ENCODE results near the gene BMP7.
"Not testable (repeated sequence)": the region's sequence is repeated elsewhere in the genome, so short reads cannot be mapped to it uniquely, and the experiment has no call there.

BMP7 gene

GRCh38 chr20:57173041-57173440, 93.4 kb downstream of the BMP7 start:
- no peak for DNase-seq (ENCODE audit: low read depth, low spot score)

GRCh38 chr20:57170343-57170742, 96.1 kb downstream of the BMP7 start:
- no peak for DNase-seq (ENCODE audit: low read depth, low spot score)

- DNase-seq (ENCODE audit: low read depth, low spot score), result no peak
Observed at GRCh38 chr20:57169162-57169561, 97.3 kb downstream of the BMP7 start.

- no peak for DNase-seq (ENCODE audit: low read depth, low spot score)
Observed at GRCh38 chr20:57167971-57168701, 98.3 kb downstream of the BMP7 start.

- no peak for DNase-seq (ENCODE audit: low read depth, low spot score)
Observed at GRCh38 chr20:57167292-57167655, 99.2 kb downstream of the BMP7 start.

- no peak for DNase-seq (ENCODE audit: low read depth, low spot score)
Observed at GRCh38 chr20:57166568-57167291, 99.7 kb downstream of the BMP7 start.

GRCh38 chr20:57165427-57166004, 100.9 kb downstream of the BMP7 start:
- no peak for DNase-seq (ENCODE audit: low read depth, low spot score)

GRCh38 chr20:57164872-57165271, 101.6 kb downstream of the BMP7 start:
- DNase-seq (ENCODE audit: low read depth, low spot score), result no peak

- no peak for DNase-seq (ENCODE audit: low read depth, low spot score)
Observed at GRCh38 chr20:57163041-57163440, 103.4 kb downstream of the BMP7 start.

- DNase-seq (ENCODE audit: low read depth, low spot score), result no peak
Observed at GRCh38 chr20:57162362-57162652, 104.1 kb downstream of the BMP7 start.

- no peak for DNase-seq (ENCODE audit: low read depth, low spot score)
Observed at GRCh38 chr20:57161478-57162361, 104.7 kb downstream of the BMP7 start.

GRCh38 chr20:57160985-57161384, 105.5 kb downstream of the BMP7 start:
- no peak for DNase-seq (ENCODE audit: low read depth, low spot score)

GRCh38 chr20:57159945-57160610, 106.4 kb downstream of the BMP7 start:
- DNase-seq (ENCODE audit: low read depth, low spot score), result no peak

- DNase-seq (ENCODE audit: low read depth, low spot score), result no peak
Observed at GRCh38 chr20:57159193-57159851, 107.1 kb downstream of the BMP7 start.

GRCh38 chr20:57158474-57158873, 108.0 kb downstream of the BMP7 start:
- no peak for DNase-seq (ENCODE audit: low read depth, low spot score)

- DNase-seq (ENCODE audit: low read depth, low spot score), result not testable (repeated sequence)
Observed at GRCh38 chr20:57157787-57158186, 108.7 kb downstream of the BMP7 start.

GRCh38 chr20:57157106-57157691, 109.2 kb downstream of the BMP7 start:
- no peak for DNase-seq (ENCODE audit: low read depth, low spot score)

GRCh38 chr20:57156011-57156729, 110.3 kb downstream of the BMP7 start:
- DNase-seq (ENCODE audit: low read depth, low spot score), result no peak

GRCh38 chr20:57155415-57155814, 111.0 kb downstream of the BMP7 start:
- no peak for DNase-seq (ENCODE audit: low read depth, low spot score)
